Stimulated activated CD4-positive, alpha-beta T cell treated with anti-CD3 and anti-CD28 coated beads, Interleukin-2, amount 100 ng/mL, for 4 hours (primary cell): Measurements from ENCODE around the gene RAB40A.
"Not testable (repeated sequence)": the region's sequence is repeated elsewhere in the genome, so short reads cannot be mapped to it uniquely, and the experiment has no call there.

ENCODE experiments used
- DNase-seq: peaks from one replicate; pipeline ENCODE4 v3.0.0-alpha.2; 2020; ENCODE audit warnings: low read depth

RAB40A gene

GRCh38 chrX:103464072-103464773 lies 55.1 kb downstream of the RAB40A start:
- DNase-seq: no peak

- DNase-seq: no peak
Observed at GRCh38 chrX:103461156-103461555, 58.1 kb downstream of the RAB40A start.

- DNase-seq: not testable (repeated sequence)
Observed at GRCh38 chrX:103460001-103460755, 59.1 kb downstream of the RAB40A start.

GRCh38 chrX:103453655-103454054 lies 65.6 kb downstream of the RAB40A start:
- DNase-seq: no peak
